Stimulated activated naive B cell treated with anti-CD40 and anti-IgM and Interleukin-4, amounts not matched to agents 10 μg/mL and 1 μg/mL and 100 μg/mL, for 72 hours (primary cell): ENCODE results near the gene SHE.

ENCODE experiments used
- ATAC-seq, 2 donors: fragments of 150-1000 bp; cut with Tn5 transposase; replicated peaks; 2 replicates each; pipeline ENCODE4 v1.10.0; 2021; ENCODE audit warnings: moderate library complexity in 1 of 2
- DNase-seq: peaks from one replicate; pipeline ENCODE4 v3.0.0; 2021
- H3K27ac Mint-ChIP-seq: one replicate; pipeline ENCODE4 v1.8.0; 2022; ENCODE audit warnings: mild to moderate bottlenecking, mixed read lengths
- H3K27me3 Mint-ChIP-seq, 2 donors: one replicate each; pipeline ENCODE4 v1.8.0; 2022; ENCODE audit warnings: mixed read lengths in 2 of 2
- H3K36me3 Mint-ChIP-seq, 2 donors: one replicate each; pipeline ENCODE4 v1.8.0; 2022; ENCODE audit warnings: mixed read lengths in 2 of 2, mild to moderate bottlenecking in 1 of 2
- H3K4me1 Mint-ChIP-seq, 2 donors: one replicate each; pipeline ENCODE4 v1.8.0; 2022; ENCODE audit warnings: mixed read lengths in 2 of 2, mild to moderate bottlenecking in 1 of 2
- H3K4me3 Mint-ChIP-seq, 2 donors: one replicate each; pipeline ENCODE4 v1.8.0; 2022; ENCODE audit warnings: mild to moderate bottlenecking in 2 of 2, mixed read lengths in 2 of 2, moderate library complexity in 1 of 2
- H3K9me3 Mint-ChIP-seq, 2 donors: one replicate each; pipeline ENCODE4 v1.8.0; 2022; ENCODE audit warnings: mixed read lengths in 2 of 2, mild to moderate bottlenecking in 1 of 2

The SHE gene

DNA sequence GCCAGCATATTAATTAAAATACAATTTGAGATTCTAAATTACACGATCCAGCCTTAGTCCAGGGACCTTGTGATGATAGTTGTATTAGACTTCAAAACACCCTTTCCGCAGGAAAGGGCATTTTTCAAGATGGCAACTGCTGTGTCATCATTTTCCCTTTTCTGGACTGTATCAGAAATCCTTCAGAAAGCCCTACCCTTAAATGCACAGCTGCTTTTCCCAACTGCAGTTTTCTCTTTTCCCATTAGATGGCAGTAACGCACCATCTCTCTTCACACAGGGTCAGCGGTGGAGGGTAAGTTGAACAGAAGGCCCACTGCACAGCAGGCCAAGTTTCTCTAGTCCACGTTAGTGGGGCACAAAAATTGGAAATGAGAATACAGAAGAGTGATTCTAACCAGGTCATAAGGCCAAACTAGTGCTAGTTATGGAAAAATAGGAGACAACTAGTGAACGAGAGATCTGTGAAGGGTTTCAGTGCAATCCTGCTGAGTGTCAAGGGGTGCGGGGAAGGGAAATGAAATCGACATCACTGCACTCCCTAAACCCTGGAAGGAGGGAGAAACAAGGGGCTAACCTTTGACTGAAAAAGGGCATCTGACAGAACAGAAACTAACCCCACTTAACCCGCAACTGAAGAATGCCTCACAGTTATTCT, 22.3 kb downstream of the SHE start:
- Mint-ChIP-seq H3K4me3 (no peak overlapping the region), H3K4me1 (peaks cover 5 to 13% of the 10 kb centered on the region in 2 donors), H3K9me3 (no peaks in the 10 kb centered on the region), H3K36me3 (no peaks in the 10 kb centered on the region), H3K27ac (no peak overlapping the region), H3K27me3 (peaks cover 3 to 5% of the 10 kb centered on the region in 2 donors)
- DNase-seq (peak; percentile 57), ATAC-seq (peak; percentile 89 to 94)

DNA sequence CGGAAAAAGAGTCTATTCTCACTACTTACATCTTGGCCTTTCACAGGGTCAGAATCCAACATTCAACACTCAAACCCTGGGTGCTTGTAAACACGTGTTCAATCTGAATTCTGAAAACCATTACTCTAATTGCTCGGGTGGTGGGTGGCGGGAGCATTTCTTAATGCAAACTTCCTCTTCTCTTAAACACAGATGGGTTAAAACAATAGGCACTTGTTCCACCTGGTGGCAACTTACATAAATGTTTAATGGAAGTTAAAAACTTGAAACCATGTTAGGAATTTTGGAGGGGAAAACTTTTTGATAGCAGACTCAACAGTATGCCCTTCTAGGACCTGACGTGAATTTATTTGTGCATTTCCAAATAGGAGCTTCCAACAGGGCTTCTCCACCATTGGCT, 23.6 kb downstream of the SHE start:
- DNase-seq (no peak), ATAC-seq (peak; percentile 49 to 68)
- Mint-ChIP-seq H3K4me3 (no peak overlapping the region), H3K9me3 (no peaks in the 10 kb centered on the region), H3K4me1 (peaks cover 5 to 13% of the 10 kb centered on the region in 2 donors), H3K27me3 (peaks cover 3 to 5% of the 10 kb centered on the region in 2 donors), H3K36me3 (no peaks in the 10 kb centered on the region), H3K27ac (peak overlapping the region; percentile 20)

DNA sequence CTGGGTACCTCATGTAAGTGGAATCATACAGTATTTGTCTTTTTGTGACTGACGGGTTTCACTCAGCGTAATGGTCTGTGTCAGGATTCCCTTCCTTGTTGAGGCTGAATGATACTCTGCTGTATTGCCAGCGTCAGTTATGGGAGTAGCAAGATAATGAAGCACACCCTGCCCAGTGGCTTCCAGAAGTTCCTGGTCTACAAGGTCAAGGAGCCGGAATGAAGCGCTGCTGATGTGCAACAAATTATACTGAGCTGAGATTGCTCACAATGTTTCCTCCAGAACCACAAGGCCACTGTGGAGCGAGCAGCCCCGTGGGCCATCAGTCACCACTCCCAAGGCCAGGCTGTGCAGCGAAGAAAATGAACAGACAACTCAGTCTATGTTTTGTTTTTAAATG, 24.2 kb downstream of the SHE start:
- Mint-ChIP-seq H3K27me3 (no peaks in the 10 kb centered on the region), H3K36me3 (no peaks in the 10 kb centered on the region), H3K4me1 (peaks cover 5 to 13% of the 10 kb centered on the region in 2 donors), H3K9me3 (no peaks in the 10 kb centered on the region), H3K27ac (no peak overlapping the region), H3K4me3 (no peak overlapping the region)
- DNase-seq: no peak
- no peak for ATAC-seq

- no peak for ATAC-seq
- no peak for DNase-seq
- Mint-ChIP-seq H3K27ac (no peak overlapping the region), H3K4me1 (peaks cover 5 to 13% of the 10 kb centered on the region in 2 donors), H3K4me3 (no peak overlapping the region), H3K9me3 (no peaks in the 10 kb centered on the region), H3K27me3 (no peaks in the 10 kb centered on the region), H3K36me3 (no peaks in the 10 kb centered on the region)
These were observed 25.4 kb downstream of the SHE start for GRCh38 chr1:154476791-154477190.

GRCh38 chr1:154474802-154475201, 27.4 kb downstream of the SHE start:
- Mint-ChIP-seq H3K4me1 (peaks cover 5 to 9% of the 10 kb centered on the region in 2 donors), H3K36me3 (no peaks in the 10 kb centered on the region), H3K4me3 (no peak overlapping the region), H3K27ac (no peak overlapping the region), H3K9me3 (no peaks in the 10 kb centered on the region), H3K27me3 (no peaks in the 10 kb centered on the region)
- no peak for DNase-seq
- no peak for ATAC-seq

- Mint-ChIP-seq H3K27ac (no peak overlapping the region), H3K9me3 (no peaks in the 10 kb centered on the region), H3K4me3 (no peak overlapping the region), H3K36me3 (no peaks in the 10 kb centered on the region), H3K4me1 (peaks cover 11 to 12% of the 10 kb centered on the region in 2 donors), H3K27me3 (no peaks in the 10 kb centered on the region)
- DNase-seq (no peak), ATAC-seq (no peak)
These were observed 30.9 kb downstream of the SHE start for GRCh38 chr1:154471304-154471703.

- no peaks in the 10 kb centered on the region for H3K36me3 Mint-ChIP-seq
- DNase-seq: no peak
- H3K4me1 Mint-ChIP-seq: peaks cover 23 to 24% of the 10 kb centered on the region in 2 donors
- H3K27me3 Mint-ChIP-seq: peaks cover 0 to 3% of the 10 kb centered on the region in 2 donors
- no peaks in the 10 kb centered on the region for H3K9me3 Mint-ChIP-seq
- H3K4me3 Mint-ChIP-seq: no peak overlapping the region
- no peak overlapping the region for H3K27ac Mint-ChIP-seq
- ATAC-seq: no peak
These were observed 32.2 kb downstream of the SHE start for GRCh38 chr1:154469844-154470560.

DNA sequence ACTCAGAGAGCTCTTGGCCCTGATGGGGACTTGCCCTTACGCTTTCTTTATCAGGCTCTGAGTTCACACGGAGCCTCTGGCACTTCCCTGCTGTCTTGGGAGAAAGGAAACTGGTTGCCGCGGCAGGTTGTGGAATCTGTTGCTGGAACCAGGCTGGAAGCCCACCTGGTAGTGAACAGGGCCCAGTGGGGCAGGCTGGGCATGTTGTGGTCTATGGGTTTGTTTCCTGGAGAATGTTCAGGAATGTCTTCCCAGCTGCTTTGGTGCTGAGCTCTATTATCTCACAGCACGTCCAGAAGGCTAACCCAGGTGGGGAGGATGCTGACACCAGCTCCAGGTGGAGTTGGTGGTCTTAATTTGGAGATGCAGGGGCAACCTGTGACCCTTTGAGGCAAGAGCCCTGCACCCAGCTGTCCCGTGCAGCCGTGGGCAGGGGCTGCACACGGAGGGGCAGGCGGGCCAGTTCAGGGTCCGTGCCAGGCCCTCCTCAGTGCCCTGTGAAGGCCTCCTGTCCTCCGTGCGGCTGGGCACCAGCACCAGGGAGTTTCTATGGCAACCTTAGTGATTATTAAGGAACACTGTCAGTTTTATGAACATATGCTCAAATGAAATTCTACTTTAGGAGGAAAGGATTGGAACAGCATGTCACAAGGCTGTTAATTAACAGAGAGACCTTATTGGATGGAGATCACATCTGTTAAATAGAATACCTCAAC, 33.5 kb downstream of the SHE start:
- H3K4me1 Mint-ChIP-seq: peaks cover 25 to 26% of the 10 kb centered on the region in 2 donors
- peaks cover 1 to 2% of the 10 kb centered on the region in 2 donors for H3K36me3 Mint-ChIP-seq
- peaks cover 0 to 6% of the 10 kb centered on the region in 2 donors for H3K27me3 Mint-ChIP-seq
- H3K27ac Mint-ChIP-seq: no peak overlapping the region
- DNase-seq: no peak
- no peak overlapping the region for H3K4me3 Mint-ChIP-seq
- no peaks in the 10 kb centered on the region for H3K9me3 Mint-ChIP-seq
- no peak for ATAC-seq

DNA sequence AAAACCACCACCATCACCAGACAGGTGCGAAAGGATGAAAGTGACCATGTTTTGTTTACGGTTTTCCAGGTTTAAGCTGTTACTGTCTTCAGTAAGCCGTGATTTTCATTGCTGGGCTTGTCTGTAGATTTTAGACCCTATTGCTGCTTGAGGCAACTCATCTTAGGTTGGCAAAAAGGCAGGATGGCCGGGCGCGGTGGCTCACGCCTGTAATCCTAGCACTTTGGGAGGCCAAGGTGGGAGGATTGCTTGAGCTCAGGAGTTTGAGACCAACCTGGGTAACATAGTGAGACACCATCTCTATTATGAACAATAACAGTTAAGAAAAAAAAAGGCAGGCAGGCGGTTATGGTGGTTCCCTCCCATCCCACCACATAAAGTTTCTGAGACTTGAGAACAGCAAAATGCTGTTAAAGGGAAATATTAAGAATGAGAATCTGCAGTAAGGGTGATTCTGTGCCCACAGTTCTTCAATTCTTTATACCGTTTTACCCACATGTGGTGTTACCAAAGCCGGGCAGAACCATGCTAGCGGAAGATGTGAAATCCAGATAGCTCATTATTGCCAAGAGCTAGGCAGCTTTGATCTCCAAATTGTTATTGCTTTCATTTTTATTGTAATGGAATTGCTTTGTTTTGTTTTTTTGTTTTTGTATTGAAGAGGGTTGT, 34.6 kb downstream of the SHE start:
- no peak overlapping the region for H3K27ac Mint-ChIP-seq
- no peaks in the 10 kb centered on the region for H3K9me3 Mint-ChIP-seq
- H3K4me1 Mint-ChIP-seq: peaks cover 27 to 29% of the 10 kb centered on the region in 2 donors
- no peak for DNase-seq
- no peak for ATAC-seq
- no peak overlapping the region for H3K4me3 Mint-ChIP-seq
- H3K27me3 Mint-ChIP-seq: peaks cover 0 to 6% of the 10 kb centered on the region in 2 donors
- peaks cover 2 to 3% of the 10 kb centered on the region in 2 donors for H3K36me3 Mint-ChIP-seq

- ATAC-seq (peak; percentile 33 to 70), DNase-seq (no peak)
- Mint-ChIP-seq H3K36me3 (peaks cover 2 to 3% of the 10 kb centered on the region in 2 donors), H3K27ac (no peak overlapping the region), H3K27me3 (peaks cover 0 to 6% of the 10 kb centered on the region in 2 donors), H3K4me1 (peaks cover 27 to 29% of the 10 kb centered on the region in 2 donors), H3K9me3 (no peaks in the 10 kb centered on the region), H3K4me3 (peak overlapping the region in 1 of 2 donors; percentile 17)
These were observed 35.2 kb downstream of the SHE start for GRCh38 chr1:154466921-154467417.

DNA sequence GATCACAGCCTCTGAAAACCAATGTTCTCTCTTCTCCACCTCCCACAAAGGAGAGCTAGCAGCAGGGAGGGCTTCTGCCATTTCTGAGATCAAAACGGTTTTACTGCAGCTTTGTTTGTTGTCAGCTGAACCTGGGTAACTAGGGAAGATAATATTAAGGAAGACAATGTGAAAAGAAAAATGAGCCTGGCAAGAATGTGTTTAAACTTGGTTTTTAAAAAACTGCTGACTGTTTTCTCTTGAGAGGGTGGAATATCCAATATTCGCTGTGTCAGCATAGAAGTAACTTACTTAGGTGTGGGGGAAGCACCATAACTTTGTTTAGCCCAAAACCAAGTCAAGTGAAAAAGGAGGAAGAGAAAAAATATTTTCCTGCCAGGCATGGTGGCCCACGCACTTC, 36.0 kb downstream of the SHE start:
- peak overlapping the region; percentile 26 for H3K27ac Mint-ChIP-seq
- peaks cover 2 to 3% of the 10 kb centered on the region in 2 donors for H3K36me3 Mint-ChIP-seq
- peak overlapping the region; percentile 15 to 63 for H3K4me3 Mint-ChIP-seq
- no peaks in the 10 kb centered on the region for H3K9me3 Mint-ChIP-seq
- H3K27me3 Mint-ChIP-seq: peaks cover 0 to 6% of the 10 kb centered on the region in 2 donors
- peaks cover 27 to 29% of the 10 kb centered on the region in 2 donors for H3K4me1 Mint-ChIP-seq
- no peak for DNase-seq
- ATAC-seq: peak in 1 of 2 donors; percentile 8

DNA sequence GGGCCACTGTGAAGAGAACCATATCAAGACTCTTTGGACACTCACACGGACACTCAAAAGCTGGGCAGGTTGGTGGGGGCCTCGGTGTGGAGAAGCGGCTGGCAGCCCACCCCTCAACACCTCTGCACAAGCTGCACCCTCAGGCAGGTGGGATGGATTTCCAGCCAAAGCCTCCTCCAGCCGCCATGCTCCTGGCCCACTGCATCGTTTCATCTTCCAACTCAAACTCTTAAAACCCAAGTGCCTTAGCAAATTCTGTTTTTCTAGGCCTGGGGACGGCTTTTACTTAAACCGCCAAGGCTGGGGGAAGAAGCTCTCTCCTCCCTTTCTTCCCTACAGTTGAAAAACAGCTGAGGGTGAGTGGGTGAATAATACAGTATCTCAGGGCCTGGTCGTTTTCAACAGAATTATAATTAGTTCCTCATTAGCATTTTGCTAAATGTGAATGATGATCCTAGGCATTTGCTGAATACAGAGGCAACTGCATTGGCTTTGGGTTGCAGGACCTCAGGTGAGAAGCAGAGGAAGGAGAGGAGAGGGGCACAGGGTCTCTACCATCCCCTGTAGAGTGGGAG, 36.5 kb downstream of the SHE start:
- DNase-seq (no peak), ATAC-seq (no peak)
- no peaks in the 10 kb centered on the region for H3K9me3 Mint-ChIP-seq
- peak overlapping the region; percentile 26 for H3K27ac Mint-ChIP-seq
- peaks cover 0 to 6% of the 10 kb centered on the region in 2 donors for H3K27me3 Mint-ChIP-seq
- peaks cover 2 to 3% of the 10 kb centered on the region in 2 donors for H3K36me3 Mint-ChIP-seq
- H3K4me1 Mint-ChIP-seq: peaks cover 25 to 29% of the 10 kb centered on the region in 2 donors
- H3K4me3 Mint-ChIP-seq: peak overlapping the region; percentile 15 to 63

DNA sequence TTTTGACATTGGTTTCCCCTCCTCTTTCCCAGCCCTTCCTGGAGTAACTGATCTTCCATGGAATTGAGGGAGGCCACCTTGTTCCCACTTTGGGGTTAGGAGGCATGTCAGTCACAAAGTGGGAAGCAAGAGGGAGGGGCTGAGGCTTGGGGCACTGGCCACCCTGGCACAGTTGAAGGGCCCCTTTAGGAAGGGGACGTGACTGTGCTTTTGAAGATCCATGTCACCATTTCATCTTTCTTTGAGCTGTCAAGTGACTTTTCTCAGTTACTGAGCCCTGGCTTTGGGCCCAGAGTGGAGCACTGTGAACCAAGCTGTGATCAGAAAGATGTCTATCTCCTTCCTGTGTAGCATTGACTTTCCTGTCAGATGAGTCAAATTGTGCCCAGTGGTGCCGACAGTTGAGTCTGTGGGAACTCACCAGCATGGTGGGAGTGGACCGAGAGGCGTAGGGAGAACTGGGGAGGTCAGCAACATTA, 38.7 kb downstream of the SHE start:
- DNase-seq: no peak
- H3K27ac Mint-ChIP-seq: no peak overlapping the region
- ATAC-seq: peak in 1 of 2 donors; percentile 27
- no peaks in the 10 kb centered on the region for H3K9me3 Mint-ChIP-seq
- H3K36me3 Mint-ChIP-seq: peaks cover 2 to 3% of the 10 kb centered on the region in 2 donors
- peaks cover 25 to 29% of the 10 kb centered on the region in 2 donors for H3K4me1 Mint-ChIP-seq
- H3K4me3 Mint-ChIP-seq: no peak overlapping the region
- peaks cover 0 to 6% of the 10 kb centered on the region in 2 donors for H3K27me3 Mint-ChIP-seq
